HL-60 (cell line): ENCODE results near the gene TMEM240.

ENCODE experiments used
- DNase-seq, 2 experiments: peaks; one replicate each; pipeline ENCODE4 v3.0.0-alpha.2; 2010 to 2020; ENCODE audit warnings: low read depth in 1 of 2, low spot score in 1 of 2
- H3K27ac ChIP-seq: fragments of 250-450 bp; sonication (Bioruptor Pico); replicated peaks from 2 replicates; pipeline ENCODE4 v1.5.1; 2020; ENCODE audit warnings: mild to moderate bottlenecking, moderate library complexity
- H3K27me3 ChIP-seq: fragments of 250-450 bp; sonication (Bioruptor Pico); 2 replicates; pipeline ENCODE4 v1.5.1; 2021; ENCODE audit warnings: mild to moderate bottlenecking, moderate library complexity; ENCODE audit not compliant: insufficient read depth, poor library complexity, severe bottlenecking
- H3K4me3 ChIP-seq: replicated peaks from 2 replicates; pipeline ENCODE4 v1.5.1; 2011; ENCODE audit warnings: mild to moderate bottlenecking, control low read depth, low read length; ENCODE audit not compliant: insufficient read depth
- GABPA ChIP-seq: IDR thresholded peaks from 2 replicates; pipeline ENCODE4 v1.6.1; 2012; ENCODE audit warnings: low read depth
- POLR2AphosphoS5 ChIP-seq: IDR thresholded peaks from 2 replicates; pipeline ENCODE4 v1.6.1; 2012; ENCODE audit warnings: low read depth
- SPI1 ChIP-seq: IDR thresholded peaks from 2 replicates; pipeline ENCODE4 v1.6.1; 2012; ENCODE audit warnings: low read depth, mild to moderate bottlenecking, borderline replicate concordance
- TF ChIP-seq, protein P1 (sequence below): IDR thresholded peaks from 2 replicates; pipeline ENCODE4 v1.6.1; 2012; ENCODE audit warnings: low read depth; ENCODE audit not compliant: insufficient replicate concordance
- TF ChIP-seq, protein P2 (sequence below): IDR thresholded peaks from one replicate; pipeline ENCODE4 v1.5.1; 2011; ENCODE audit warnings: low read length, control low read depth, inconsistent platforms; ENCODE audit not compliant: insufficient read depth

Gene TMEM240

DNA sequence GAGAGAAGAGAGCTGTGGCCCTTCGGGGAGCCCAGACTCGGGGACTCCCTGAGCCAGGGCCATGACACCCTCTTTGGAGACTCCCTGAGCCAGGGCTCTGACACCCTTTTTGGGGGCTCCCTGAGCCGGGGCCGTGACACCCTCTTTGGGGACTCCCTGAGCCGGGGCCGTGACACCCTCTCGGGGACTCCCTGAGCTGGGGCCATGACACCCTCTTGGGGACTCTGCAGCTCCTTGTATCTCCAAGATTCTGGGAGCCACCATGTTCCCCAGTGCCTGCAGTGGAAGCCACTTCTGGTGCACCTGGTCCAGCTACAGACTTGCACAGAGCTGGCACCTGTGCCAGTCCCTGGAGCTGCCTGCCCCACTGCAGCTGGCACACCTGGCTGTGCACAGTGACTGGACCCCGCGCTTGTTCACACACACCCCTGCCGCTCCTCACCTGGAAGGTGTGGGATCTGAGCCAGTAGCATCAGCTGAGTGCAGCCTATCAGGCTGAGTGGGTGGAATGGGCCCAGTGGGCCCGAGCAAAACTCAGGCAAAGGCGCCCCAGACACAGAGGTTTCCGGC, 38.0 kb upstream of the TMEM240 start:
- DNase-seq: no peak
- no peaks in the 10 kb centered on the region for H3K27me3 ChIP-seq
- TF ChIP-seq POLR2AphosphoS5: no peak
- TF ChIP-seq, protein P1, sequence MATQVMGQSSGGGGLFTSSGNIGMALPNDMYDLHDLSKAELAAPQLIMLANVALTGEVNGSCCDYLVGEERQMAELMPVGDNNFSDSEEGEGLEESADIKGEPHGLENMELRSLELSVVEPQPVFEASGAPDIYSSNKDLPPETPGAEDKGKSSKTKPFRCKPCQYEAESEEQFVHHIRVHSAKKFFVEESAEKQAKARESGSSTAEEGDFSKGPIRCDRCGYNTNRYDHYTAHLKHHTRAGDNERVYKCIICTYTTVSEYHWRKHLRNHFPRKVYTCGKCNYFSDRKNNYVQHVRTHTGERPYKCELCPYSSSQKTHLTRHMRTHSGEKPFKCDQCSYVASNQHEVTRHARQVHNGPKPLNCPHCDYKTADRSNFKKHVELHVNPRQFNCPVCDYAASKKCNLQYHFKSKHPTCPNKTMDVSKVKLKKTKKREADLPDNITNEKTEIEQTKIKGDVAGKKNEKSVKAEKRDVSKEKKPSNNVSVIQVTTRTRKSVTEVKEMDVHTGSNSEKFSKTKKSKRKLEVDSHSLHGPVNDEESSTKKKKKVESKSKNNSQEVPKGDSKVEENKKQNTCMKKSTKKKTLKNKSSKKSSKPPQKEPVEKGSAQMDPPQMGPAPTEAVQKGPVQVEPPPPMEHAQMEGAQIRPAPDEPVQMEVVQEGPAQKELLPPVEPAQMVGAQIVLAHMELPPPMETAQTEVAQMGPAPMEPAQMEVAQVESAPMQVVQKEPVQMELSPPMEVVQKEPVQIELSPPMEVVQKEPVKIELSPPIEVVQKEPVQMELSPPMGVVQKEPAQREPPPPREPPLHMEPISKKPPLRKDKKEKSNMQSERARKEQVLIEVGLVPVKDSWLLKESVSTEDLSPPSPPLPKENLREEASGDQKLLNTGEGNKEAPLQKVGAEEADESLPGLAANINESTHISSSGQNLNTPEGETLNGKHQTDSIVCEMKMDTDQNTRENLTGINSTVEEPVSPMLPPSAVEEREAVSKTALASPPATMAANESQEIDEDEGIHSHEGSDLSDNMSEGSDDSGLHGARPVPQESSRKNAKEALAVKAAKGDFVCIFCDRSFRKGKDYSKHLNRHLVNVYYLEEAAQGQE: no peak
- no peak for TF ChIP-seq GABPA
- TF ChIP-seq, protein P2, sequence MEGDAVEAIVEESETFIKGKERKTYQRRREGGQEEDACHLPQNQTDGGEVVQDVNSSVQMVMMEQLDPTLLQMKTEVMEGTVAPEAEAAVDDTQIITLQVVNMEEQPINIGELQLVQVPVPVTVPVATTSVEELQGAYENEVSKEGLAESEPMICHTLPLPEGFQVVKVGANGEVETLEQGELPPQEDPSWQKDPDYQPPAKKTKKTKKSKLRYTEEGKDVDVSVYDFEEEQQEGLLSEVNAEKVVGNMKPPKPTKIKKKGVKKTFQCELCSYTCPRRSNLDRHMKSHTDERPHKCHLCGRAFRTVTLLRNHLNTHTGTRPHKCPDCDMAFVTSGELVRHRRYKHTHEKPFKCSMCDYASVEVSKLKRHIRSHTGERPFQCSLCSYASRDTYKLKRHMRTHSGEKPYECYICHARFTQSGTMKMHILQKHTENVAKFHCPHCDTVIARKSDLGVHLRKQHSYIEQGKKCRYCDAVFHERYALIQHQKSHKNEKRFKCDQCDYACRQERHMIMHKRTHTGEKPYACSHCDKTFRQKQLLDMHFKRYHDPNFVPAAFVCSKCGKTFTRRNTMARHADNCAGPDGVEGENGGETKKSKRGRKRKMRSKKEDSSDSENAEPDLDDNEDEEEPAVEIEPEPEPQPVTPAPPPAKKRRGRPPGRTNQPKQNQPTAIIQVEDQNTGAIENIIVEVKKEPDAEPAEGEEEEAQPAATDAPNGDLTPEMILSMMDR: no peak
- no peak for TF ChIP-seq SPI1
- no peak overlapping the region for H3K4me3 ChIP-seq
- H3K27ac ChIP-seq: no peak overlapping the region

DNA sequence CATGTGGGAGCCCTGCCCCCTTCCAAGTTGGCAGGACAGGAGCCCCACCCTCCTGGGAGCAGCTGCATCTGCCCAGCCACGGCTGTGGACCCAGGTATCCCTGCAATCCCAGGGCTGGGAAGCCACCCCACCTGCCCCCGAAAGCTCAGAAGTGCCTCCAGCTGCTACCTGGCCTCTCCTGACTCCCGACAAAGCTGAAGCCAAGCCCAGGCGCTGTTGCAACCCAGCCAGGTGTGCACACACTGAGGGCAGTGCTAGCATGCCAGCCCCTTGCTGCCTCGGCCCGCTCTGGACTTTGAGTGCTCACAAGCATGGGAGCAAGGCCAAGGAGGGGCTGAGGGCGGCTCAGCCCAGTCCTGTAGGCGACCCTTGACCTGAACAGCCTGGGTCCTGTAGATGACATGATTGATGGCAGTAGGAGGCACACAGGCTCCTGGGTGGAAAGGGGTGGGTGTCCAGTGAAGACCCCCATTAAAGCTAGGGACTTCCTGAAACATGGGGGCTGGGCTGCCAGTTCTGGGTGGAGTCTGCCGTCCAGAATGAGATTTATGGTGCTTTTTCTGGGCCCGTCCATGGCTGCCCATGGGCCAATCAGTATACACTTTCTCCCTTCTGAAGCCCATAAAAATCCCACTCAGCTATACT, 37.1 kb upstream of the TMEM240 start:
- H3K4me3 ChIP-seq: no peak overlapping the region
- DNase-seq: no peak
- no peaks in the 10 kb centered on the region for H3K27me3 ChIP-seq
- no peak overlapping the region for H3K27ac ChIP-seq
- TF ChIP-seq GABPA: no peak
- TF ChIP-seq, protein P1: no peak
- no peak for TF ChIP-seq POLR2AphosphoS5
- TF ChIP-seq SPI1: no peak
- TF ChIP-seq, protein P2: no peak

DNA sequence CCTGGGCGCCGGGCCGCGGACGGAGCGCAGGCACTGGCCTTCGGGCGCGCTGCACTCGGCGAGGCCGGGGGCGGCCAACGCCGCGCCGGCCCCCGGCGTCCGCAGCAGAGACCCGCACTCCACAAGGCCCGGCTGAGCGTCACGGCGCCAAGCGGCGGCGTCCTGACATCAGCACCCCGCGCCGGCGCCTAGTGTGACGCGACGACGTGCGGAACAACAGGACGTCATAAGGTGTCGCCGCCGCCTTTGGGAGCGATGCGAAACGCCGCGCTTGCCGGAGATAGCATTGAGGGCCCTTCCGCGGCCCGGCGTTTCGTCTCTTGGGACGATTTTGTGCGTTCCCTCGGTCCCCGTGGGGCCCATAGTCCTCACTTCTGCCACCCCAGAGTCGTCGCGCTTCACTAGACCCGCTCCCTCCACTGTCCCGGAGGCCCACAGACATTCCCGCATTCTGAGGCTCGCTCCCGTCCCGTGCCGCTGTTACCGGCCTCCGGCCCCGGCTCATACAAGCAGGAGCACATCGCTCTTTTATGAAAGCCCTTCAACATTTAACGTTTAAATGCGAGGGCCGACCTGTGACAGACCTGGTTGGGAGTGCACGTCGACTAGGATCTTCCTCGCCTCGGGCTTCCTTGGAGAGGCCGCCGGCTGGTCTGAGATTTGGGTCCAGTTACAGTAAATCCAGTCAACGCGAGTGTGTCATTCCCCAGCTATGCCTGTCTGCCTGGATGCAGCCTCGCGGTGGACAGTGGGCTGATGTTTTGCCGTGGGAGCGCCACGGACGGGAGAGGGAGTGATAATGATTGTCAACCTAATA, 34.5 kb upstream of the TMEM240 start, which contains the start of gene SSU72:
Gene SSU72 (minus strand): TSS at position 143 of the 817 bp plus-strand sequence. CDS start 306 bp downstream, outside the sequence.
- Histone ChIP-seq H3K4me3 (peak within 1 kb of the TSS; percentile 94), H3K27ac (peak within 1 kb of the TSS; percentile 97), H3K27me3 (no peaks in the 10 kb centered on the region)
- peak; percentile 91 to 92 for DNase-seq
- TF ChIP-seq, protein P2: no peak
- 0 out of 2 replicates have a peak, but pooled peaks have one; percentile 24 for TF ChIP-seq GABPA
- TF ChIP-seq POLR2AphosphoS5: peak; percentile 89
